ENCODE measurements around the gene ROR2. TPM values are rescaled to one million over a fixed set of nuclear protein-coding genes. Genes with fewer than 3 reads are reported as not detected.

The ROR2 gene
- total RNA-seq, 3 donors from 2014 or later (not counting 1 experiment from before 2014, with no cell fraction given) = 1.7 TPM; not detected in 2

GRCh38 chr9:91835632-91836031 is 114.4 kb downstream of the ROR2 start:
- H3K4me1 Mint-ChIP-seq = peaks cover 0 to 5% of the 10 kb centered on the region in 2 donors
- Histone ChIP-seq H3K27me3 (ENCODE audit: control insufficient read depth, insufficient read depth, low read length) (no peaks in the 10 kb centered on the region), H3K36me3 (ENCODE audit: control insufficient read depth, insufficient read depth, low read length) (no peaks in the 10 kb centered on the region), H3K27ac (ENCODE audit: low read length) (no peak overlapping the region), H3K4me3 (ENCODE audit: low read length) (no peak overlapping the region), H3K9me3 (ENCODE audit: control insufficient read depth, insufficient read depth, low read length) (no peaks in the 10 kb centered on the region), H3K4me1 (ENCODE audit: control insufficient read depth, insufficient read depth, low read length) (no peaks in the 10 kb centered on the region)
- no peak for TF ChIP-seq CTCF (IDR thresholded peaks at IDR 0.05)
- 82% methylated on average over 7 of the region's 7 CpGs for WGBS (ENCODE audit: insufficient coverage)
- ATAC-seq (no peak), DNase-seq (no peak)
- H3K36me3 Mint-ChIP-seq = no peaks in the 10 kb centered on the region
- peaks cover 0 to 2% of the 10 kb centered on the region in 2 donors for H3K27me3 Mint-ChIP-seq (ENCODE audit: low read depth in 2 of 2)
- H3K27ac Mint-ChIP-seq = no peak overlapping the region
- H3K4me3 Mint-ChIP-seq = no peak overlapping the region
- no peaks in the 10 kb centered on the region for H3K9me3 Mint-ChIP-seq
- intact Hi-C loops (cut with micrococcal nuclease) = no loop called here

DNA sequence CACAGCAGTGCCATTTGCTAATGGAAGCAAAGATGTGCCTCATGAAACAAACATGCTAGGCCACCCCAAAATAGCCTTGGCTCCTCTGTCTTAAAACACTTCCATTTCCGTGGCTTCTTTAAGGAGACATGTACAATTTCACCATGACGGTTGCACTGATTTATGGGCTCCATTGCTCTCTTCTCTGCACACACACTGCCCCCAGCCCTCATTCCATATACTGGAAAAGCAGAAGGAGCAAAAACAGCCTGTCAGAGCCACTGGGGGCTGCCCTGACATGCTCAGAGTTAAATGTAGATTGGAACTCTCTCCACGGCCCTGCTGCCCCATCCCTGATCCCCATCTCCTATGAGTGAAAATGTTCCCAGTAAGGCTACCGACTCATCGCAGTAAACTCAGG is 114.8 kb downstream of the ROR2 start:
- H3K27ac Mint-ChIP-seq = no peak overlapping the region
- no peak overlapping the region for H3K4me3 Mint-ChIP-seq
- no peaks in the 10 kb centered on the region for H3K27me3 ChIP-seq (ENCODE audit: control insufficient read depth, insufficient read depth, low read length)
- intact Hi-C loops (cut with micrococcal nuclease) = no loop called here
- peaks cover 0 to 3% of the 10 kb centered on the region in 2 donors for H3K4me1 Mint-ChIP-seq
- ATAC-seq (no peak), DNase-seq (no peak)
- H3K27me3 Mint-ChIP-seq (ENCODE audit: low read depth in 2 of 2) = peaks cover 0 to 5% of the 10 kb centered on the region in 2 donors
- no peaks in the 10 kb centered on the region for H3K36me3 ChIP-seq (ENCODE audit: control insufficient read depth, insufficient read depth, low read length)
- no peak overlapping the region for H3K27ac ChIP-seq (ENCODE audit: low read length)
- no peak for TF ChIP-seq CTCF (IDR thresholded peaks at IDR 0.05)
- 88% methylated on average over 5 of the region's 5 CpGs for WGBS (ENCODE audit: insufficient coverage)
- H3K4me3 ChIP-seq (ENCODE audit: low read length) = no peak overlapping the region
- H3K4me1 ChIP-seq (ENCODE audit: control insufficient read depth, insufficient read depth, low read length) = no peaks in the 10 kb centered on the region
- H3K9me3 ChIP-seq (ENCODE audit: control insufficient read depth, insufficient read depth, low read length) = no peaks in the 10 kb centered on the region
- H3K36me3 Mint-ChIP-seq = no peaks in the 10 kb centered on the region
- no peaks in the 10 kb centered on the region for H3K9me3 Mint-ChIP-seq

- Mint-ChIP-seq H3K4me3 (no peak overlapping the region), H3K9me3 (no peaks in the 10 kb centered on the region), H3K27ac (no peak overlapping the region), H3K36me3 (no peaks in the 10 kb centered on the region), H3K27me3 (ENCODE audit: low read depth in 2 of 2) (peaks cover 0 to 6% of the 10 kb centered on the region in 2 donors), H3K4me1 (no peaks in the 10 kb centered on the region)
- intact Hi-C loops (cut with micrococcal nuclease) = no loop called here
- Histone ChIP-seq H3K4me3 (ENCODE audit: low read length) (no peak overlapping the region), H3K9me3 (ENCODE audit: control insufficient read depth, insufficient read depth, low read length) (no peaks in the 10 kb centered on the region), H3K36me3 (ENCODE audit: control insufficient read depth, insufficient read depth, low read length) (no peaks in the 10 kb centered on the region), H3K27ac (ENCODE audit: low read length) (no peak overlapping the region), H3K4me1 (ENCODE audit: control insufficient read depth, insufficient read depth, low read length) (no peaks in the 10 kb centered on the region), H3K27me3 (ENCODE audit: control insufficient read depth, insufficient read depth, low read length) (no peaks in the 10 kb centered on the region)
- DNase-seq (no peak), ATAC-seq (no peak)
- no peak for TF ChIP-seq CTCF (IDR thresholded peaks at IDR 0.05)
- WGBS (ENCODE audit: insufficient coverage) = 85% methylated on average over 3 of the region's 3 CpGs
Measured at GRCh38 chr9:91834740-91835139, 115.3 kb downstream of the ROR2 start.

- intact Hi-C loops (cut with micrococcal nuclease) = no loop called here
- WGBS (ENCODE audit: insufficient coverage) = 80% methylated on average over 7 of the region's 7 CpGs
- Mint-ChIP-seq H3K36me3 (no peaks in the 10 kb centered on the region), H3K27ac (no peak overlapping the region), H3K4me1 (no peaks in the 10 kb centered on the region), H3K27me3 (ENCODE audit: low read depth in 2 of 2) (peaks cover 0 to 6% of the 10 kb centered on the region in 2 donors), H3K9me3 (no peaks in the 10 kb centered on the region), H3K4me3 (no peak overlapping the region)
- ATAC-seq = peak in 1 of 3 donors; percentile 19
- Histone ChIP-seq H3K9me3 (ENCODE audit: control insufficient read depth, insufficient read depth, low read length) (no peaks in the 10 kb centered on the region), H3K27me3 (ENCODE audit: control insufficient read depth, insufficient read depth, low read length) (no peaks in the 10 kb centered on the region), H3K36me3 (ENCODE audit: control insufficient read depth, insufficient read depth, low read length) (no peaks in the 10 kb centered on the region), H3K4me1 (ENCODE audit: control insufficient read depth, insufficient read depth, low read length) (no peaks in the 10 kb centered on the region), H3K4me3 (ENCODE audit: low read length) (no peak overlapping the region), H3K27ac (ENCODE audit: low read length) (no peak overlapping the region)
- DNase-seq = no peak
- no peak for TF ChIP-seq CTCF (IDR thresholded peaks at IDR 0.05)
Measured at GRCh38 chr9:91833878-91834255, 116.2 kb downstream of the ROR2 start.

All from natural killer cell (primary cell).